Sigmoid colon (tissue), 4 donors: Measurements from ENCODE around the gene ATP2B3.

ENCODE experiments used
- POLR2AphosphoS5 ChIP-seq, 4 donors: sonication (generic); formaldehyde crosslinking; IDR thresholded peaks; one replicate each; pipeline ENCODE4 v1.6.1; 2017; ENCODE audit warnings: antibody characterized with exemption in 4 of 4
- TF ChIP-seq, protein P1 (sequence below), 4 experiments: fragments of 450-650 bp in 3 of 4; fragments of 200-600 bp in 1 of 4; IDR thresholded peaks; one replicate each; pipeline ENCODE4 v1.5.1; 2016 to 2019; ENCODE audit warnings: antibody characterized with exemption in 4 of 4, mild to moderate bottlenecking in 3 of 4, moderate library complexity in 2 of 4

DNA sequence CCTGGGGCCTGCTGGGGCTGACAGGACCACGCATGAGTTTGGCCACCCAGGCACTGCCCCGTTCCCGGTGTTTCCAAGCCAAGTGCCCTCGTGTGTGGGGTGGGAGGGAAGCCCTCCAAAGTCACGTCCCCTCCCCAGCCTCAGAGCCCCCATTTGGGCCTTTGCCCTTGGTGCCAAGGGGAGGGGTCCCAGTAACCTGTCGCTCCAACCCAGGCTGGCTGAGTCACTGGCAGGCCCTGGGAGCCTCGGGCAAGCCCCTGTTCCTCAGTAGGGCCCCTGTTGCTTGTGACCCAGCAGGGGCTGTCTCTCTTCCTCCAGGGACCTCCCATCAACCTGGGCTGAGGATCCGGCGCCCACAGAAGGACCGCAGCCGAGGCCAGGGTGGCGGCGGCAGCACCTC, 36.4 kb upstream of the ATP2B3 start:
- TF ChIP-seq POLR2AphosphoS5 (IDR thresholded peaks at IDR 0.05), result no peak
- TF ChIP-seq, protein P1, sequence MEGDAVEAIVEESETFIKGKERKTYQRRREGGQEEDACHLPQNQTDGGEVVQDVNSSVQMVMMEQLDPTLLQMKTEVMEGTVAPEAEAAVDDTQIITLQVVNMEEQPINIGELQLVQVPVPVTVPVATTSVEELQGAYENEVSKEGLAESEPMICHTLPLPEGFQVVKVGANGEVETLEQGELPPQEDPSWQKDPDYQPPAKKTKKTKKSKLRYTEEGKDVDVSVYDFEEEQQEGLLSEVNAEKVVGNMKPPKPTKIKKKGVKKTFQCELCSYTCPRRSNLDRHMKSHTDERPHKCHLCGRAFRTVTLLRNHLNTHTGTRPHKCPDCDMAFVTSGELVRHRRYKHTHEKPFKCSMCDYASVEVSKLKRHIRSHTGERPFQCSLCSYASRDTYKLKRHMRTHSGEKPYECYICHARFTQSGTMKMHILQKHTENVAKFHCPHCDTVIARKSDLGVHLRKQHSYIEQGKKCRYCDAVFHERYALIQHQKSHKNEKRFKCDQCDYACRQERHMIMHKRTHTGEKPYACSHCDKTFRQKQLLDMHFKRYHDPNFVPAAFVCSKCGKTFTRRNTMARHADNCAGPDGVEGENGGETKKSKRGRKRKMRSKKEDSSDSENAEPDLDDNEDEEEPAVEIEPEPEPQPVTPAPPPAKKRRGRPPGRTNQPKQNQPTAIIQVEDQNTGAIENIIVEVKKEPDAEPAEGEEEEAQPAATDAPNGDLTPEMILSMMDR (IDR thresholded peaks at IDR 0.05), result no peak
